Measurements from ENCODE around the gene ABHD12B. TPM values are rescaled to one million over a fixed set of nuclear protein-coding genes. Genes with fewer than 3 reads are reported as not detected.
"Not testable (repeated sequence)": the region's sequence is repeated elsewhere in the genome, so short reads cannot be mapped to it uniquely, and the experiment has no call there.

The ABHD12B gene
- total RNA-seq, 2 donors from 2014 or later, result not detected

- H3K9me3 ChIP-seq, result no peaks in the 10 kb centered on the region
- peaks cover 0 to 6% of the 10 kb centered on the region in 2 donors for H3K36me3 ChIP-seq
- no peak for TF ChIP-seq POLR2A (IDR thresholded peaks at IDR 0.05)
- no peak for TF ChIP-seq CTCF (IDR thresholded peaks at IDR 0.05)
- TF ChIP-seq POLR2AphosphoS5 (IDR thresholded peaks at IDR 0.05), result no peak
- DNase-seq (ENCODE audit: low spot score), result no peak
- 78% methylated on average over 5 of the region's 5 CpGs for WGBS
- no peaks in the 10 kb centered on the region for H3K4me1 ChIP-seq (replicated peaks)
- H3K27ac ChIP-seq, result no peak overlapping the region
- no peak overlapping the region for H3K4me3 ChIP-seq
- no peaks in the 10 kb centered on the region for H3K27me3 ChIP-seq (replicated peaks; ENCODE audit: insufficient read depth)
- intact Hi-C loops (cut with DNase I), result no loop called here
Measured at GRCh38 chr14:50910495-50911420, 38.9 kb downstream of the ABHD12B start.

GRCh38 chr14:50917449-50917848, 45.6 kb downstream of the ABHD12B start:
- no peak for DNase-seq (ENCODE audit: low spot score)
- TF ChIP-seq CTCF (IDR thresholded peaks at IDR 0.05) (no peak), POLR2A (IDR thresholded peaks at IDR 0.05) (no peak), POLR2AphosphoS5 (IDR thresholded peaks at IDR 0.05) (no peak)
- Histone ChIP-seq H3K27me3 (replicated peaks; ENCODE audit: insufficient read depth) (no peaks in the 10 kb centered on the region), H3K36me3 (peaks cover 0 to under 1% of the 10 kb centered on the region in 2 donors), H3K9me3 (no peaks in the 10 kb centered on the region), H3K4me3 (no peak overlapping the region), H3K27ac (no peak overlapping the region), H3K4me1 (replicated peaks) (no peaks in the 10 kb centered on the region)
- WGBS, result 96% methylated on average over 6 of the region's 6 CpGs
- intact Hi-C loops (cut with DNase I), result no loop called here

- DNase-seq (ENCODE audit: low spot score); H3K4me1 ChIP-seq (replicated peaks); H3K27me3 ChIP-seq (replicated peaks; ENCODE audit: insufficient read depth); H3K9me3 ChIP-seq; H3K4me3 ChIP-seq; H3K36me3 ChIP-seq; H3K27ac ChIP-seq; intact Hi-C loops (cut with DNase I): not testable (repeated sequence)
- WGBS, result 86% methylated on average over 5 of the region's 5 CpGs
Measured at GRCh38 chr14:50919524-50919923, 47.7 kb downstream of the ABHD12B start.

- no peaks in the 10 kb centered on the region for H3K4me1 ChIP-seq (replicated peaks)
- H3K36me3 ChIP-seq, result no peaks in the 10 kb centered on the region
- no peaks in the 10 kb centered on the region for H3K27me3 ChIP-seq (replicated peaks; ENCODE audit: insufficient read depth)
- DNase-seq (ENCODE audit: low spot score), result no peak
- H3K4me3 ChIP-seq, result no peak overlapping the region
- H3K27ac ChIP-seq, result no peak overlapping the region
- H3K9me3 ChIP-seq, result no peaks in the 10 kb centered on the region
- intact Hi-C loops (cut with DNase I), result no loop called here
- no peak for TF ChIP-seq POLR2AphosphoS5 (IDR thresholded peaks at IDR 0.05)
- no peak for TF ChIP-seq POLR2A (IDR thresholded peaks at IDR 0.05)
- TF ChIP-seq CTCF (IDR thresholded peaks at IDR 0.05), result no peak
- WGBS, result 71% methylated on average over 9 of the region's 9 CpGs
Measured at GRCh38 chr14:50920482-50921230, 48.8 kb downstream of the ABHD12B start.

GRCh38 chr14:50922803-50923202, 51.0 kb downstream of the ABHD12B start:
- Histone ChIP-seq H3K4me1 (replicated peaks) (no peaks in the 10 kb centered on the region), H3K27me3 (replicated peaks; ENCODE audit: insufficient read depth) (no peaks in the 10 kb centered on the region), H3K27ac (no peak overlapping the region), H3K36me3 (no peaks in the 10 kb centered on the region), H3K4me3 (no peak overlapping the region), H3K9me3 (no peaks in the 10 kb centered on the region)
- intact Hi-C loops (cut with DNase I), result no loop called here
- no peak for DNase-seq (ENCODE audit: low spot score)
- WGBS, result 91% methylated on average over 2 of the region's 2 CpGs
- no peak for TF ChIP-seq POLR2A (IDR thresholded peaks at IDR 0.05)
- no peak for TF ChIP-seq CTCF (IDR thresholded peaks at IDR 0.05)
- no peak for TF ChIP-seq POLR2AphosphoS5 (IDR thresholded peaks at IDR 0.05)

All from prostate gland (tissue), 2 donors.